Parathyroid adenoma (tissue), 2 donors: ENCODE results near the gene SLC43A3.

Experiments used
- H2AFZ ChIP-seq: fragments of 300-600 bp; sonication (generic); one replicate; pipeline ENCODE4 v1.7.0; 2017; ENCODE audit warnings: antibody characterized with exemption, mild to moderate bottlenecking
- H3K27ac ChIP-seq: fragments of 300-600 bp; sonication (generic); one replicate; pipeline ENCODE4 v1.7.0; 2017
- H3K27me3 ChIP-seq: fragments of 300-600 bp; sonication (generic); one replicate; pipeline ENCODE4 v1.7.0; 2017; ENCODE audit warnings: low read length; ENCODE audit not compliant: control insufficient read depth, insufficient read depth
- H3K36me3 ChIP-seq: fragments of 300-600 bp; sonication (generic); one replicate; pipeline ENCODE4 v1.7.0; 2017; ENCODE audit warnings: low read length; ENCODE audit not compliant: control insufficient read depth, insufficient read depth
- H3K4me1 ChIP-seq: fragments of 300-600 bp; sonication (generic); one replicate; pipeline ENCODE4 v1.7.0; 2017; ENCODE audit warnings: control low read depth
- H3K4me2 ChIP-seq: fragments of 300-600 bp; sonication (generic); one replicate; pipeline ENCODE4 v1.7.0; 2017; ENCODE audit warnings: low read length
- H3K4me3 ChIP-seq: fragments of 300-600 bp; sonication (generic); one replicate; pipeline ENCODE4 v1.7.0; 2017; ENCODE audit warnings: low read depth, low read length
- H3K79me2 ChIP-seq: fragments of 300-600 bp; sonication (generic); one replicate; pipeline ENCODE4 v1.7.0; 2017; ENCODE audit warnings: control low read depth
- H3K9ac ChIP-seq: fragments of 300-600 bp; sonication (generic); one replicate; pipeline ENCODE4 v1.7.0; 2017; ENCODE audit warnings: mild to moderate bottlenecking
- H3K9me3 ChIP-seq: fragments of 300-600 bp; sonication (generic); one replicate; pipeline ENCODE4 v1.7.0; 2017; ENCODE audit warnings: low read length; ENCODE audit not compliant: control insufficient read depth
- TF ChIP-seq, protein P1 (sequence below): fragments of 300-600 bp; sonication (generic); IDR thresholded peaks from one replicate; pipeline ENCODE4 v1.7.0; 2017; ENCODE audit warnings: antibody characterized with exemption, mild to moderate bottlenecking
- donor health status: primary hyperparathyroidism.

SLC43A3 gene

GRCh38 chr11:57357856-57358255 lies 69.1 kb downstream of the SLC43A3 start:
- H3K27ac ChIP-seq: no peak overlapping the region
- no peak overlapping the region for H2AFZ ChIP-seq
- no peak overlapping the region for H3K9ac ChIP-seq
- H3K79me2 ChIP-seq: no peaks in the 10 kb centered on the region
- no peaks in the 10 kb centered on the region for H3K9me3 ChIP-seq
- H3K4me3 ChIP-seq: no peak overlapping the region
- no peaks in the 10 kb centered on the region for H3K4me1 ChIP-seq
- TF ChIP-seq, protein P1, sequence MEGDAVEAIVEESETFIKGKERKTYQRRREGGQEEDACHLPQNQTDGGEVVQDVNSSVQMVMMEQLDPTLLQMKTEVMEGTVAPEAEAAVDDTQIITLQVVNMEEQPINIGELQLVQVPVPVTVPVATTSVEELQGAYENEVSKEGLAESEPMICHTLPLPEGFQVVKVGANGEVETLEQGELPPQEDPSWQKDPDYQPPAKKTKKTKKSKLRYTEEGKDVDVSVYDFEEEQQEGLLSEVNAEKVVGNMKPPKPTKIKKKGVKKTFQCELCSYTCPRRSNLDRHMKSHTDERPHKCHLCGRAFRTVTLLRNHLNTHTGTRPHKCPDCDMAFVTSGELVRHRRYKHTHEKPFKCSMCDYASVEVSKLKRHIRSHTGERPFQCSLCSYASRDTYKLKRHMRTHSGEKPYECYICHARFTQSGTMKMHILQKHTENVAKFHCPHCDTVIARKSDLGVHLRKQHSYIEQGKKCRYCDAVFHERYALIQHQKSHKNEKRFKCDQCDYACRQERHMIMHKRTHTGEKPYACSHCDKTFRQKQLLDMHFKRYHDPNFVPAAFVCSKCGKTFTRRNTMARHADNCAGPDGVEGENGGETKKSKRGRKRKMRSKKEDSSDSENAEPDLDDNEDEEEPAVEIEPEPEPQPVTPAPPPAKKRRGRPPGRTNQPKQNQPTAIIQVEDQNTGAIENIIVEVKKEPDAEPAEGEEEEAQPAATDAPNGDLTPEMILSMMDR: no peak
- no peak overlapping the region for H3K4me2 ChIP-seq
- H3K36me3 ChIP-seq: no peaks in the 10 kb centered on the region
- no peaks in the 10 kb centered on the region for H3K27me3 ChIP-seq

- Histone ChIP-seq H3K4me1 (no peaks in the 10 kb centered on the region), H3K9ac (no peak overlapping the region), H3K27me3 (no peaks in the 10 kb centered on the region), H3K79me2 (no peaks in the 10 kb centered on the region), H3K4me3 (no peak overlapping the region), H3K27ac (no peak overlapping the region), H2AFZ (no peak overlapping the region), H3K4me2 (no peak overlapping the region), H3K9me3 (no peaks in the 10 kb centered on the region), H3K36me3 (no peaks in the 10 kb centered on the region)
- TF ChIP-seq, protein P1: no peak
Measured at GRCh38 chr11:57357310-57357709, 69.6 kb downstream of the SLC43A3 start.
